Gastrocnemius medialis (tissue), 4 donors: ENCODE results near the gene PTPRN2.

Experiments
- POLR2A ChIP-seq, 2 donors: fragments of 450-650 bp; IDR thresholded peaks; one replicate each; pipeline ENCODE4 v1.6.1; 2017; ENCODE audit warnings: antibody characterized with exemption in 2 of 2, mild to moderate bottlenecking in 2 of 2, moderate library complexity in 2 of 2
- TF ChIP-seq, protein P1 (sequence below), 5 experiments: fragments of 450-650 bp in 3 of 5; fragments of 200-600 bp in 2 of 5; sonication (generic) in 2 of 5; IDR thresholded peaks in 4 of 5; conservative IDR thresholded peaks in 1 of 5; 1 replicate in 4 of 5; 2 replicates in 1 of 5; pipeline ENCODE4 v1.5.1; 2016 to 2019; ENCODE audit warnings: antibody characterized with exemption in 5 of 5, mild to moderate bottlenecking in 3 of 5, moderate library complexity in 3 of 5

DNA sequence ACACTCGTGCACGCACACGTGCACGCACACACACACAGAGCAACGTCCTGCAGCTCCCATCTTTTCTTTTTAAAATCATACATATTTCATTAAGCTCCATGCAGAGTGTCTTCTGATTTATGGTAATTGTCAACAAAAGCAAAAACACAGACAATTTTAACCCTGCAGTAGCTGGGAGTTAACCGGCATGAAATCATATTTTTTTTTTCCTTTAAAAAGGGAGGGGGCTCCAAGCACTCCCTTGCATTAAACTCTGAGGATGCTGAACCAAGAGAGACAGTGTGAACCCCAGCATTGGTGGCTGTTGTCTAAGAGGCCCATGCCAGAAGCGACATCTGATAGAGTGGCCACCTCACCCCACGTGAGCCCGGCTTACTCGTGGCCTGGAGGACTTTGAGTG, 708.2 kb downstream of the PTPRN2 start:
- TF ChIP-seq, protein P1, sequence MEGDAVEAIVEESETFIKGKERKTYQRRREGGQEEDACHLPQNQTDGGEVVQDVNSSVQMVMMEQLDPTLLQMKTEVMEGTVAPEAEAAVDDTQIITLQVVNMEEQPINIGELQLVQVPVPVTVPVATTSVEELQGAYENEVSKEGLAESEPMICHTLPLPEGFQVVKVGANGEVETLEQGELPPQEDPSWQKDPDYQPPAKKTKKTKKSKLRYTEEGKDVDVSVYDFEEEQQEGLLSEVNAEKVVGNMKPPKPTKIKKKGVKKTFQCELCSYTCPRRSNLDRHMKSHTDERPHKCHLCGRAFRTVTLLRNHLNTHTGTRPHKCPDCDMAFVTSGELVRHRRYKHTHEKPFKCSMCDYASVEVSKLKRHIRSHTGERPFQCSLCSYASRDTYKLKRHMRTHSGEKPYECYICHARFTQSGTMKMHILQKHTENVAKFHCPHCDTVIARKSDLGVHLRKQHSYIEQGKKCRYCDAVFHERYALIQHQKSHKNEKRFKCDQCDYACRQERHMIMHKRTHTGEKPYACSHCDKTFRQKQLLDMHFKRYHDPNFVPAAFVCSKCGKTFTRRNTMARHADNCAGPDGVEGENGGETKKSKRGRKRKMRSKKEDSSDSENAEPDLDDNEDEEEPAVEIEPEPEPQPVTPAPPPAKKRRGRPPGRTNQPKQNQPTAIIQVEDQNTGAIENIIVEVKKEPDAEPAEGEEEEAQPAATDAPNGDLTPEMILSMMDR (IDR thresholded peaks at IDR 0.05 in 4 of 5, conservative IDR thresholded peaks at IDR 0.05 in 1 of 5), result no peak
- TF ChIP-seq POLR2A (IDR thresholded peaks at IDR 0.05), result no peak
